Measurements from ENCODE around the gene LAMC1. TPM values are rescaled to one million over a fixed set of nuclear protein-coding genes. Genes with fewer than 3 reads are reported as not detected.

LAMC1 gene
- total and polyA plus RNA-seq, 10 of the 15 experiments (the other 5 are each of a cell fraction or from before 2014, with no cell fraction given), result 4.6 to 51.4 (median 25.6) TPM

GRCh38 chr1:183178545-183178944, 155.3 kb downstream of the LAMC1 start:
- CTCF ChIA-PET, result interaction anchor here (0.6 to 2.4 kb wide), 5 partner anchors 9 to 152 kb away, joined by 3 to 7 read pairs (median 3); no protein-coding TSS in a partner anchor
- 81% methylated on average over 7 of the region's 7 CpGs for WGBS (ENCODE audit: insufficient coverage, insufficient replicate concordance, low lambda C conversion rate, missing lambda C conversion rate)
- no peak for TF ChIP-seq MXI1 (IDR thresholded peaks at IDR 0.05; ENCODE audit: low read depth, low read length)
- TF ChIP-seq NBN (IDR thresholded peaks at IDR 0.05), result no peak
- TF ChIP-seq MEF2A (IDR thresholded peaks at IDR 0.05; ENCODE audit: insufficient read depth, low read depth, low read length), result no peak
- no peak for TF ChIP-seq PAX5 (IDR thresholded peaks at IDR 0.05; ENCODE audit: borderline replicate concordance, low read depth, low read length)
- no peak for TF ChIP-seq USF2 (IDR thresholded peaks at IDR 0.05; ENCODE audit: borderline replicate concordance, low read depth, low read length)
- TF ChIP-seq MTA2 (IDR thresholded peaks at IDR 0.05; ENCODE audit: low read depth), result no peak
- TF ChIP-seq TBL1XR1 (IDR thresholded peaks at IDR 0.05; ENCODE audit: low read depth, low read length), result no peak
- TF ChIP-seq MTA3 (IDR thresholded peaks at IDR 0.05; ENCODE audit: borderline replicate concordance, low read length), result no peak
- no peak for TF ChIP-seq CHD1 (IDR thresholded peaks at IDR 0.05; ENCODE audit: low read depth, low read length)
- no peak for TF ChIP-seq IRF4 (IDR thresholded peaks at IDR 0.05; ENCODE audit: low read depth, low read length)
- no peak for TF ChIP-seq EZH2 (IDR thresholded peaks at IDR 0.05; ENCODE audit: borderline replicate concordance, control insufficient read depth, low read depth, low read length)
- no peak for TF ChIP-seq TARDBP (IDR thresholded peaks at IDR 0.05; ENCODE audit: borderline replicate concordance)
- no peak for TF ChIP-seq STAT3 (IDR thresholded peaks at IDR 0.05; ENCODE audit: low read depth, low read length)
- TF ChIP-seq ZBTB4 (CRISPR knock-in tag; IDR thresholded peaks at IDR 0.05), result no peak
- TF ChIP-seq SUPT20H (IDR thresholded peaks at IDR 0.05; ENCODE audit: borderline replicate concordance, control insufficient read depth, low read depth, low read length), result no peak
- no peak for TF ChIP-seq PML (IDR thresholded peaks at IDR 0.05; ENCODE audit: low read length)
- no peak for TF ChIP-seq DPF2 (IDR thresholded peaks at IDR 0.05)
- no peak for TF ChIP-seq RAD21 (IDR thresholded peaks at IDR 0.05; ENCODE audit: insufficient read depth, low read depth, low read length)
- Histone ChIP-seq H2AFZ (ENCODE audit: control insufficient read depth, low read depth, low read length) (no peak overlapping the region), H3K4me2 (ENCODE audit: control insufficient read depth, insufficient read depth) (no peak overlapping the region), H3K27me3 (replicated peaks in 1 of 2; ENCODE audit: control insufficient read depth in 2 of 2, insufficient read depth in 2 of 2, low read length in 1 of 2) (no peaks in the 10 kb centered on the region), H3K79me2 (ENCODE audit: control insufficient read depth, insufficient read depth, low read length) (no peaks in the 10 kb centered on the region), H3K27ac (ENCODE audit: control insufficient read depth, insufficient read depth) (no peak overlapping the region), H3K4me1 (ENCODE audit: control insufficient read depth, insufficient read depth, low read length) (peaks cover 11% of the 10 kb centered on the region), H3K4me3 (no peak overlapping the region), H3K36me3 (ENCODE audit: control insufficient read depth in 2 of 2, insufficient read depth in 2 of 2, low read length in 1 of 2) (no peaks in the 10 kb centered on the region), H3K9me3 (replicated peaks; ENCODE audit: control insufficient read depth, insufficient read depth, low read length) (no peaks in the 10 kb centered on the region), H4K20me1 (ENCODE audit: control insufficient read depth, insufficient read depth) (no peaks in the 10 kb centered on the region), H3K9ac (ENCODE audit: control insufficient read depth, insufficient read depth, low read length) (no peak overlapping the region)
- no peak for ATAC-seq
- POLR2A ChIA-PET, result interaction anchor here (1.0 kb wide), 1 partner anchor 13 kb away, joined by 3 read pairs; no protein-coding TSS in a partner anchor
- no peak for FAIRE-seq
- RAD21 ChIA-PET (ENCODE audit: unreplicated experiment), result interaction anchor here (0.7 to 1.3 kb wide), 3 partner anchors 16 to 151 kb away, joined by 3 read pairs; no protein-coding TSS in a partner anchor
- SMC1A ChIA-PET (ENCODE audit: uncharacterized antibody, unreplicated experiment), result interaction anchor here (0.8 to 6.3 kb wide), 11 partner anchors 17 to 431 kb away, joined by 3 to 33 read pairs (median 4); no protein-coding TSS in a partner anchor
- intact Hi-C loops (cut with micrococcal nuclease; ENCODE audit: unreplicated experiment), result no loop called here
- in situ Hi-C loops (cut with MboI), result no loop called here
- BruUV-seq (replicated peaks), result no TSS peak
- no peak for DNase-seq (ENCODE audit: low read depth, low spot score)
